Tibial artery (tissue), 4 donors: Measurements from ENCODE around the gene CCDC40.

Experiments
- DNase-seq, 2 donors: peaks; one replicate each; pipeline ENCODE4 v3.0.0-alpha.2; 2019
- H3K27ac ChIP-seq, 2 donors: fragments of 200-600 bp; sonication (generic) in 1 of 2; 1 replicate in 1 of 2; 2 replicates in 1 of 2; pipeline ENCODE4 v1.5.1; 2018 to 2019; ENCODE audit warnings: mild to moderate bottlenecking in 1 of 2
- H3K27me3 ChIP-seq, 2 donors: fragments of 200-600 bp; sonication (generic) in 1 of 2; one replicate each; pipeline versions ENCODE4 v1.5.1 to v1.6.0; 2016 to 2019
- H3K36me3 ChIP-seq, 3 donors: fragments of 200-600 bp; sonication (generic) in 2 of 3; one replicate each; pipeline ENCODE4 v1.5.1; 2016 to 2019; ENCODE audit warnings: mild to moderate bottlenecking in 2 of 3
- H3K4me1 ChIP-seq, 4 donors: fragments of 200-600 bp; sonication (generic) in 2 of 4; 1 replicate in 3 of 4; 2 replicates in 1 of 4; pipeline ENCODE4 v1.5.1; 2016 to 2019
- H3K4me3 ChIP-seq, 2 donors: fragments of 200-600 bp; sonication (generic) in 1 of 2; 1 replicate in 1 of 2; 2 replicates in 1 of 2; pipeline ENCODE4 v1.5.1; 2018 to 2019; ENCODE audit warnings: mild to moderate bottlenecking in 2 of 2
- H3K9me3 ChIP-seq, 3 donors: fragments of 200-600 bp; sonication (generic) in 1 of 3; one replicate each; pipeline ENCODE4 v1.5.1; 2016 to 2019
- intact Hi-C: fragments of 100-400 bp; cut with DNase I; formaldehyde crosslinking; loops from one replicate; pipeline ENCODE4 v1.15.0; 2023; ENCODE audit warnings: low total_unique reads
- TF ChIP-seq, protein P1 (sequence below), 2 experiments: fragments of 200-600 bp in 1 of 2; fragments of 450-650 bp in 1 of 2; IDR thresholded peaks; one replicate each; pipeline ENCODE4 v1.5.1; 2017 to 2019; ENCODE audit warnings: antibody characterized with exemption in 2 of 2, mild to moderate bottlenecking in 1 of 2, moderate library complexity in 1 of 2

The CCDC40 gene

GRCh38 chr17:80003969-80004368 lies 32.5 kb upstream of the CCDC40 start:
- no peak for DNase-seq
- H3K4me1 ChIP-seq, result peaks cover 0 to 17% (median 4%) of the 10 kb centered on the region in 4 donors
- H3K36me3 ChIP-seq, result peaks cover 0 to 43% (median 9%) of the 10 kb centered on the region in 3 donors
- H3K27me3 ChIP-seq, result no peaks in the 10 kb centered on the region
- intact Hi-C loops, result no loop called here
- H3K9me3 ChIP-seq, result no peaks in the 10 kb centered on the region
- no peak overlapping the region for H3K27ac ChIP-seq
- no peak overlapping the region for H3K4me3 ChIP-seq
- TF ChIP-seq, protein P1, sequence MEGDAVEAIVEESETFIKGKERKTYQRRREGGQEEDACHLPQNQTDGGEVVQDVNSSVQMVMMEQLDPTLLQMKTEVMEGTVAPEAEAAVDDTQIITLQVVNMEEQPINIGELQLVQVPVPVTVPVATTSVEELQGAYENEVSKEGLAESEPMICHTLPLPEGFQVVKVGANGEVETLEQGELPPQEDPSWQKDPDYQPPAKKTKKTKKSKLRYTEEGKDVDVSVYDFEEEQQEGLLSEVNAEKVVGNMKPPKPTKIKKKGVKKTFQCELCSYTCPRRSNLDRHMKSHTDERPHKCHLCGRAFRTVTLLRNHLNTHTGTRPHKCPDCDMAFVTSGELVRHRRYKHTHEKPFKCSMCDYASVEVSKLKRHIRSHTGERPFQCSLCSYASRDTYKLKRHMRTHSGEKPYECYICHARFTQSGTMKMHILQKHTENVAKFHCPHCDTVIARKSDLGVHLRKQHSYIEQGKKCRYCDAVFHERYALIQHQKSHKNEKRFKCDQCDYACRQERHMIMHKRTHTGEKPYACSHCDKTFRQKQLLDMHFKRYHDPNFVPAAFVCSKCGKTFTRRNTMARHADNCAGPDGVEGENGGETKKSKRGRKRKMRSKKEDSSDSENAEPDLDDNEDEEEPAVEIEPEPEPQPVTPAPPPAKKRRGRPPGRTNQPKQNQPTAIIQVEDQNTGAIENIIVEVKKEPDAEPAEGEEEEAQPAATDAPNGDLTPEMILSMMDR (IDR thresholded peaks at IDR 0.05), result no peak

GRCh38 chr17:80005360-80006338 lies 30.8 kb upstream of the CCDC40 start:
- no peaks in the 10 kb centered on the region for H3K9me3 ChIP-seq
- no peak overlapping the region for H3K4me3 ChIP-seq
- H3K27me3 ChIP-seq, result no peaks in the 10 kb centered on the region
- TF ChIP-seq, protein P1 (IDR thresholded peaks at IDR 0.05), result peak; percentile 82 to 98
- peaks cover 0 to 53% (median 20%) of the 10 kb centered on the region in 3 donors for H3K36me3 ChIP-seq
- H3K4me1 ChIP-seq, result peaks cover 0 to 17% (median 4%) of the 10 kb centered on the region in 4 donors
- DNase-seq, result no peak
- no peak overlapping the region for H3K27ac ChIP-seq
- intact Hi-C loops, result no loop called here

DNA sequence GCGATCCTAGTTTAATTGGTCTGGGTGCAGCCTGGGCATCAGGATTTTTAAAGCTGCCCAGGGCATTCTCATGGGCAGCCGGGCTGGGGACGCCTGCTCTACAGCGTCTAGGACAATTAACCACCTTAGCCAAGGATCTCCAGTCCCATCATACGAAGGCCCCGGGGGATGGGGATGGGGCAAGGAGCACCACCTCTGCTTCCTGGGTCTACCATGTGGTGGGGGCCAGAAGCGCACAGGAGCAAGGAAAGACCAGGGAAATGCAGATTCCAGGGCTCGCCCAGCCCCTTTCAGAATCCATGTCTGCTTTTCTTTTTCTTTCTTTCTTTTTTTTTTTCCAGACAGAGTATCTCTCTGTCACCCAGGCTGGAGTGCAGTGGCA lies 30.1 kb upstream of the CCDC40 start:
- Histone ChIP-seq H3K4me1 (peaks cover 0 to 17% (median 4%) of the 10 kb centered on the region in 4 donors), H3K9me3 (no peaks in the 10 kb centered on the region), H3K27ac (no peak overlapping the region), H3K4me3 (no peak overlapping the region), H3K27me3 (no peaks in the 10 kb centered on the region), H3K36me3 (peaks cover 0 to 53% (median 20%) of the 10 kb centered on the region in 3 donors)
- TF ChIP-seq, protein P1 (IDR thresholded peaks at IDR 0.05), result no peak
- intact Hi-C loops, result no loop called here
- no peak for DNase-seq

DNA sequence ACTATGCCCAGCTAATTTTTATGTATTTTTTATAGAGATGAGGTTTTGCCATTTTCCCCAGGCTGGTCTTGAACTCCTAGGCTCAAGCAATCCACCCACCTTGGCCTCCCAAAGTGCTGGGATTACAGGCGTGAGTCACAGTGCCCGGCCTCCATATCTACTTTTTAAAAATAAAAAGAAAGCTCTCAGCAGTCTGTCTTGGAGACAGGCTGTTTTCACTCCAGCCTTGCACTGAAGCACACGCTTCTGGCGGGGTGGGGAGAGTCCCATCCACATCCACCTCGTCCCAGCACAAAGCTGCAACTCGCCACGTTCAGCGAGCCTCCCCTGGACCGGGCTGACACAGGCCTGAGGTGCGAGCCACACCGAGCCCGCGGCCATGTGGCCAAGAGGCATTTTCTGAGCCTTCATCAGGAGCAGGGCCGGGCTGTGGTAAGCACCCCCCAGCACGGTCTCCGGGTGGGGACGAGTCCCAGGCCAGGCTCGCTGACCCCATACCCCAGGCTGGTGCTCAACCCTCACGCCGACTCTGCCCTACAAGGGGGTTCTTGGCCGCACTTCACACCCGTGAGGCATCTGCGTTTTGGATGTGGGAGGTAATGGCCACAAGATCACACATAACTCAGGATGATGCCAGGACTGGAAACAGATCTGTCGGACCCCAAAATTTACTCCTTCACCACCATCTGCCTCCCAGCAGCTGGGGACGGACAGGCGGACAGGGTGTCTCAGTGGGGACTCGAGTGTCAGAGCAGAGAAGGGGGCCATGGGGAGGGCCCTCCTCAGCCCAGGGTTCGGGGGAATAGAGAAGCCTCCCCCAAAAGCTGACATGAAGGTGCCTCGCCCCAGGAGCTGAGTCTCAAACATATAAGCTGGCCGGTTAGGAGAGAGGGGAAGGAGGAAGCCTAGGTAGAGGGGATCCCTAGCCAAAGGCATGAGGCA lies 29.4 kb upstream of the CCDC40 start:
- H3K4me3 ChIP-seq, result no peak overlapping the region
- H3K4me1 ChIP-seq, result peaks cover 0 to 17% (median 4%) of the 10 kb centered on the region in 4 donors
- intact Hi-C loops, result no loop called here
- DNase-seq, result no peak
- no peaks in the 10 kb centered on the region for H3K27me3 ChIP-seq
- peaks cover 0 to 56% (median 16%) of the 10 kb centered on the region in 3 donors for H3K36me3 ChIP-seq
- TF ChIP-seq, protein P1 (IDR thresholded peaks at IDR 0.05), result no peak
- no peak overlapping the region for H3K27ac ChIP-seq
- no peaks in the 10 kb centered on the region for H3K9me3 ChIP-seq

DNA sequence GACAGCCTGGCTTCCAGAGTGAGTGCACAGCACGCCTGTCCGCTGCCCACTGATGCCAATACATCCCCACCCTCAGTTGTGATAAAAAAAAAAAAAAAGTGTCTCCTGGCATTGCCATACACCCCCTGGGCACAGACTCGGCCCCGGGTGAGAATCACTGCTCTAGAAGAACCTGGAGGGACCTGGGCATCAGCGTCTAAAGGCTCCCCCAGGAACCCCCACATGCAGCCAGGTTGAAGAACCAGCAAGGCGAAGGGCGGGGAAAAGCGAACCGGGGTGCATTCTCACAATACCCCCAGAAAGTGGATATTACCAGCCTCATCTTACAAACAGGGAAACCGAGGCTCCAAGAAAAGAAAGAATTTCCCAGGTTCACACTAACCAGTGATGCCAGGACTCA lies 28.5 kb upstream of the CCDC40 start:
- DNase-seq, result no peak
- Histone ChIP-seq H3K4me3 (no peak overlapping the region), H3K9me3 (no peaks in the 10 kb centered on the region), H3K27me3 (no peaks in the 10 kb centered on the region), H3K4me1 (peaks cover 0 to 17% (median 4%) of the 10 kb centered on the region in 4 donors), H3K27ac (no peak overlapping the region), H3K36me3 (peaks cover 3 to 56% (median 20%) of the 10 kb centered on the region in 3 donors)
- intact Hi-C loops, result no loop called here
- TF ChIP-seq, protein P1 (IDR thresholded peaks at IDR 0.05), result no peak
